ENCODE data around the gene ZFP3.
"Not testable (repeated sequence)": the region's sequence is repeated elsewhere in the genome, so short reads cannot be mapped to it uniquely, and the experiment has no call there.

The ZFP3 gene

GRCh38 chr17:5078106-5079028, at the start of gene ZFP3:
Gene ZFP3 (plus strand): TSS chr17:5078467. CDS start chr17:5091505, 13,038 bp downstream.
- DNase-seq, result no peak

GRCh38 chr17:5030168-5030567, 48.1 kb upstream of the ZFP3 start:
- not testable (repeated sequence) for DNase-seq

DNA sequence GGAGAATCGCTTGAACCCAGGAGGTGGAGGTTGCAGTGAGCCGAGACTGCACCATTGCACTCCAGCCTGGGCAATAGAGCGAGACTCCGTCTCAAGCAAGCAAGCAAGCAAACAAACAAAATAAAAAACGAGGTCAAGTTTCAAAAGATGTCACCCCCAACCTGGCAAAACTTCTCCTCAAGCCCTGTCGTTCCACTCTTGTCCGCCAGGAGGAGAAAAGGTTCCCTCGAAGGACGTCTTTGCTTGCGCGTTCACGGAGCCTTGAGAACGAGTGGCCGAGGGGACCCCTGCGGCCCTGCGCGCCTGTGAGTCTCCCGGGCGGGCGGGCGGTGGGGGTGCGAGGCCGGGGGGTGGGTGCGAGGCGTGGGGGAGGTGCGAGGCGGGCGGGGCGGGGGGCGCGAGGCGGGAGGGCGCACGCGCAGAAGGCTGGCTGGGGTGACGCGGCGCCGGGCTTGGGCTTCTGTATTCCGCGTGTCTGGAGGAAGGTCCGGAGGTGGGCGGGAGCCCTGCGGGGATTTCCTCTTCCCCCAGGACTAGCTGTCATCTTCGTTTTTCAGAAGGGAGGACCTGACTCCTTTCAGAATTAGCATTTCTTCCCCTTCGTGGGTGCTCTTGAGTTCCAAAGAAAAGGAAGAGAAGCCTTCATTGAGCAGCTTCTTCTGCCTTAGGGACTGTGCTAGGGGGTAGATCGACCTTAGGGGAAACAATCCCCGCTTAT, 46.7 kb upstream of the ZFP3 start:
- DNase-seq, result peak; percentile 61

- DNase-seq, result no peak
Measured at GRCh38 chr17:5032865-5033264, 45.4 kb upstream of the ZFP3 start.

- DNase-seq, result no peak
Measured at GRCh38 chr17:5033352-5034015, 44.8 kb upstream of the ZFP3 start.

GRCh38 chr17:5034063-5034462, 44.2 kb upstream of the ZFP3 start:
- DNase-seq, result no peak

GRCh38 chr17:5034651-5035050, 43.6 kb upstream of the ZFP3 start:
- no peak for DNase-seq

DNA sequence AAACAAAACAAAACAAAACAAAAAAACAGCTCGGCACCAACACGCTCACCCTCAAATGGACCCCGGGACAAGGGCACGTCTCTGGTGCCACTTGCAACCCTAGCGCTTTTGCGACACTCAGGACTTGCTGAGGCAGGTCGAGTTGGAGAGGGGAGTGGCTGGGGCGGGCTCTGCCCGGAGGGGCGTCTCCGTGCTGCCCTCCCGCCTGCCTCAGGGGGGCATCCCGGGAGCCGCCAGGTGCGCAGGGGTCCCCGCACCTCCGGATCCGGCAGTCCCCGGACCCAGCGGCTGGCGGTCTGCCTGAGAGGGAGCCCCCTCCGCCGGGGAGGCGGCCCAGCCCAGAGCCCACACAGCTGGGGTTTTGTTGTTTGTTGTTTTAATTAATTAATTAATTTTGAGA, 43.0 kb upstream of the ZFP3 start, which contains the start of gene SLC52A1:
TSS of gene SLC52A1 (minus strand) at position 112 of the 400 bp plus-strand sequence. CDS start 820 bp downstream, outside the sequence.
- no peak for DNase-seq

- no peak for DNase-seq
Measured at GRCh38 chr17:5042157-5043022, 35.9 kb upstream of the ZFP3 start.

DNA sequence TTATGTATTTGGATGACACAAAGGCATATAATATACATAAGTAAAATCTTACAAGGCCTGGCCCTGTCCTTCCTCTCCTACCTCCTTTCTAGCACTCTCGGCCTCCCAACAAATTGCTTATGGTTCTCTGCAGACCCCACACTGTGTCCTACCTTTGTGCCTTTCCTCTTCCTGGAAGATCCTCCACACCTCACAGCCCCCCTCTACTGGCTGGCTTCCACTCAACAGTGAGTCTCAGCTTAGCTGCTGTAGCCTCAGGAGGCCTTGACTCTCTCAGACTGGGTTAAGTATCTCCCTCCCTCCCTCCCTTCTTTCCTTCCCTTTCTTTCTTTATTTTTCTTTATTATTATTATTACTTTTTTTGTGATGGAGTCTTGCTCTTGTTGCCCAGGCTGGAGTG, 34.7 kb upstream of the ZFP3 start:
- no peak for DNase-seq

DNA sequence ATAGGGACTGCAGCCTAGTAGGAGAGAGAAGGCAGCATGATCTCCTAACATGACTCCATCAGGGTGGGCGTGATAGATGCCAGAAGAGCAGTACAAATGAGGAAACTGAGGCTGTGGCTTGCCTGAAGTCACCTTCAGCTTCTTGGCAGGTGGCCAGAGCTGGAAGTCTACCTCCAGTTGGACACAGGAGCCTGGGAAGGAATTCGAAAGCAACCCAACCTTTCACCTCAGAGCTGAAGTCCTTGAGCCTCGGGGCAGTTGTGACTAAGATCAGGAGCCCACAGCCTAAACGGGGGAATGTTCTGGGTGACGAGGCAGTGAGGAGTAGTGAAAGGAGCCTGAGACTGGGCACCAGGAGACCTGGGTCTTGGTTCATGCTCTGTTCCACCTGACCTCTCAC, 33.6 kb upstream of the ZFP3 start:
- DNase-seq, result no peak

GRCh38 chr17:5045496-5045895, 32.8 kb upstream of the ZFP3 start:
- DNase-seq, result no peak

DNA sequence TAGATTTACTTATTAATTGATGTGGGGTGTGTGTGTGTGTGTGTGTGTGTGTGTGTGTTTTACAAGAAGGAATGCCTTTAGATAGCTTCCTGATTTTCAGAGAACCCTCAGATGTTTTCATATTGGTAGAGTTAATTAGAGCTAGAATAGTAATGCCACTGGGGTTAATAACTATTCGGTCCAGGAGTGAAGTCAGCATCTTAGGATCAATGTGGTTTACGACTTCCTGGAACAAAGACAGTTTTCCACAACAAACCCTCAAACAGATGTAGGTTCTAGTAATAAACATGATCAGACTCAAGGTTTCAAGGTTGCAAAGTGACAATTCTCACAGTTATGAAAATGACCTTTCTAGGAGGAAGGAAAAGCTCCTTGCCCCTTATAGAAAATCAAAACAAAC, 30.8 kb upstream of the ZFP3 start:
- no peak for DNase-seq

DNA sequence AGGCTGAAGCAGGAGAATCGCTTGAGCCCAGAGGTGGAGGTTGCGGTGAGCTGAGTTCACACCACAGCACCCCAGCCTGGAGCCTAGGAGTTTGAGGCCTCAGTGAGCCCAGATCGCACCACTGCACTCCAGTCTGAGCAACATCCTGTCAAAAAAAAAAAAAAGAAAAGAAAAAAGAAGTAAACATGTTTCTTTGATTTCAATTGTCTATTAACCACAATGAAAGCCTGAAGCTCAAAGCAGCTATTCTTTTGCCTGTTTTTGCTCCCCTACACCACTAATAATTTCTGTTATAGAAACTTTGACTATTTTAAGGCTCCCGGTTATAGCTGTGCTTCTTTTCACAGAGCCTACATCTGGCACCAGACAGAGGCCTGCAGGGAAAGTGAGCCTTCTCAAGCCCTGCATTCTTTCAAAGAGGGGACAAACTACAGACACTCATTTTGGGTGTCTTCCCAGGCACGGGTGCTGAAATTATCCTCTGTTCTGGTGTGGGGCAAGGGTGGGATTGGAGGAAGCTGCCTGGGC, 28.9 kb upstream of the ZFP3 start:
- no peak for DNase-seq

DNA sequence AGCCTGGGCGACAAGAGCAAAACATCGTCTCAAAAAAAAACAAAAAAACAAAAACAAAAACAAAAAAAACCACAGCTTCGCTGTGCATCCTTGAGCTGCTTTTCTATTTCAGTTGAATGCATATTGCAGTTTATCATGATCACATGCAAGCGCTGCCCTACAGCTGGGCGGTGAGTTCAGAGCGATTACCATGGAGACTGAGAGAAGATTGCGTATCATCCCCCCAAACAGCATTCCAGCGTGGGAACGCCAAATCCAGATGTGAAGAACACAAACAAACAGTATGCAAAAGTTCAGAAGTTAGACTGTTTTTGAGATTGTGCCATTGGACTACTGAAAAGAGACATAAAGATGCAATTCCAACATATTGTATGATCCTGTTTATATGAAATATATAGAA, 28.0 kb upstream of the ZFP3 start:
- peak; percentile 17 for DNase-seq

DNA sequence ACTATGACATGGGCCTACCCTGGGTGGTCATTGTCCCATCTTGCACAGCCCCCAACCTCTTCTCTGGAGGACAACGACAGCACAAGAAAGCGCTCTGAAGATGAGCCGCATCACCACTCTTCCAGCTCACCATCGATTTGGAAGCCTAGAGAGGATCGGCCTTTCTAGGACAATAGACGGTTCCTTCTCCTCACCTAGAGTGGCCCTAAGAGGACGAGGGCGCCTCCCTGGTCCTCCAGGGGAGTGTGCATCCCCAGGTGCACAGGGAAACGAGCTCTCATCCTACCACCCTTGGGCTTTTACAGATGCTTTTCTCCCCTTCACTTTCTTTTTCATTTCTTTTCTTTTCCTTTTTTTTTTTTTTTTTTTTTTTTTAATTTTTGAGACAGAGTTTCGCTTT, 22.7 kb upstream of the ZFP3 start:
- no peak for DNase-seq

GRCh38 chr17:5065227-5065744, 13.0 kb upstream of the ZFP3 start:
- no peak for DNase-seq

- no peak for DNase-seq
Measured at GRCh38 chr17:5068236-5068635, 10.0 kb upstream of the ZFP3 start.

DNA sequence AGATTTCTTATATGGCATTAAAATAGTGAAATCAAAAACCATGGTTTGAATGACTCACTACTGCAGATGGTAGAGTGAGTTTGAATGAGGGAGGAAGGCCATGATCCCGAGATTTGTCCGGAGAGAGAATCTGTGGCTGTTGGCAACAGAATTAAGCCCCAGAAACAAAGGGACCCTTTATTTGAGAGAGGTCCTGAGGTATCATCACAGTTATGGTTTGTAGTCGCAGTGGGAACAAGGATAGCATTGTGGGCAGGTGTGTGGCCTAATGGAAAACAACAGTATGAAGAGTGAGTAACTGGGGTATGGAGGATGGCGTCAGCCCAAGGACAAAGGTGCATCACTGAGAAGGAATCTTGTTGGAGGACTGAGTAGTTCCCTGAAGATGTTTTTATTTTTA, 8.5 kb upstream of the ZFP3 start:
- DNase-seq, result no peak

DNA sequence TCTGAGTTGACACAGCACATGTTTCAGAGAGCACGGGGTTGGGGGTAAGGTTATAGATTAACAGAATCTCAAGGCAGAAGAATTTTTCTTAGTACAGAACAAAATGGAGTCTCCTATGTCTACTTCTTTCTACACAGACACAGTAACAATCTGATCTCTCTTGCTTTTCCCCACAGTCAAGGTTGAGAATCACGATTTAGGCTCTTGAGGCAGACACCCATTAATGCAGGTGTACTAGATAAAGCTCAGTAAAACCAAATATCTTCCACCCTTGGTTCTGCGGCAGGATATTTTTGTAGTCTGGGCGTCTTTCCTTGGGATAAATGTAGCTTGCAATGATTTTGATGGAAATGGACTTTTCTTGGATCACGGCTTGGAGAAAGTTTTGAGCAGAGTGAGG, 2.8 kb upstream of the ZFP3 start:
- DNase-seq, result not testable (repeated sequence)

DNA sequence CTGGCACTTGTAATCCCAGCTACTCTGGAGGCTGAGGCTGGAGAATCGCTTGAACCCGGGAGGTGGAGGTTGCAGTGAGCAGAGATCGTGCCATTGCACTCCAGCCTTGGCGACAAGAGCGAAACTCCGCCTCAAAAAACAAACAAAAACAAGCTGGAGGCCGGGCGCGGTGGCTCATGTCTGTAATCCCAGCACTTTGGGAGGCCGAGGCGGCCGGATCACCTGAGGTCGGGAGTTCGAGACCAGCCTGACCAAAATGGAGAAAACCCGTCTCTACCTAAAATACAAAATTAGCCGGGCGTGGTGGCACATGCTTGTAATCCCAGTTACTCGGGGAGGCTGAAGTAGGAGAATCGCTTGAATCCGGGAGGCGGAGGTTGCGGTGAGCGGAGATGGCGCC, 992 bp upstream of the ZFP3 start:
- DNase-seq, result not testable (repeated sequence)

DNA sequence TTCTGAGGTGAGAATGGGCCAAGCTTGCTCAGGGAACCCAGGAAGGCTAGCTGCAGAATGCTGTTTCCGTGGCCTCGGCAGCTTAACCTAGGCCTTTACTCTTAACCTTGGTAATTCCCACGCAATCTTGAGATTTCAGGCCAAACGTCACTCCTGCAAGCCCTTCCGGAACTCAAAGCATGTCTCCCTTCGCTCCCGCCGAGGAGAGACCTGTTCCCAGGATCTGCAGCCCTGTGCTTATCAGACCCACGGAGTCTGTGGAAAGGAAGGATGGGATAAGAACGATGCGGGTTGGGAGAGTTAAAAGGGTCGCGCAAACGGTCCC, 524 bp upstream of the ZFP3 start:
- no peak for DNase-seq

All from HCEC 1CT (cell line).